Stimulated activated CD8-positive, alpha-beta memory T cell treated with anti-CD3 and anti-CD28 coated beads, Interleukin-7, amount 100 ng/mL, for 24 hours (primary cell): ENCODE results near the gene NFE2L2.
"Not testable (repeated sequence)": the region's sequence is repeated elsewhere in the genome, so short reads cannot be mapped to it uniquely, and the experiment has no call there.

Experiments used
- DNase-seq: peaks from one replicate; pipeline ENCODE4 v3.0.0-alpha.2; 2020; ENCODE audit warnings: low read depth

The NFE2L2 gene

GRCh38 chr2:177264693-177265587 is at the start of gene NFE2L2:
Gene NFE2L2, minus strand, starts transcription at chr2:177264727. Its CDS starts 151 bp downstream, at chr2:177264576.
- DNase-seq = peak; percentile 86

GRCh38 chr2:177314194-177314593 is 49.7 kb upstream of the NFE2L2 start:
- DNase-seq = no peak

GRCh38 chr2:177313162-177313781 is 48.7 kb upstream of the NFE2L2 start:
- no peak for DNase-seq

- no peak for DNase-seq
Observed at GRCh38 chr2:177312562-177312961, 48.0 kb upstream of the NFE2L2 start.

GRCh38 chr2:177309672-177310309 is 45.3 kb upstream of the NFE2L2 start:
- DNase-seq = not testable (repeated sequence)

GRCh38 chr2:177306550-177306949 is 42.0 kb upstream of the NFE2L2 start:
- DNase-seq = no peak

- DNase-seq = no peak
Observed at GRCh38 chr2:177303939-177304338, 39.4 kb upstream of the NFE2L2 start.

GRCh38 chr2:177302552-177302951 is 38.0 kb upstream of the NFE2L2 start:
- DNase-seq = no peak

GRCh38 chr2:177298191-177298590 is 33.7 kb upstream of the NFE2L2 start:
- no peak for DNase-seq

- DNase-seq = no peak
Observed at GRCh38 chr2:177296040-177296439, 31.5 kb upstream of the NFE2L2 start.

- no peak for DNase-seq
Observed at GRCh38 chr2:177295484-177295883, 31.0 kb upstream of the NFE2L2 start.

GRCh38 chr2:177291701-177292100 is 27.2 kb upstream of the NFE2L2 start:
- DNase-seq = no peak

- no peak for DNase-seq
Observed at GRCh38 chr2:177289824-177290628, 25.5 kb upstream of the NFE2L2 start.

- DNase-seq = no peak
Observed at GRCh38 chr2:177287814-177288213, 23.3 kb upstream of the NFE2L2 start.

GRCh38 chr2:177285892-177286715 is 21.6 kb upstream of the NFE2L2 start:
- no peak for DNase-seq

- no peak for DNase-seq
Observed at GRCh38 chr2:177284531-177284930, 20.0 kb upstream of the NFE2L2 start.

- DNase-seq = no peak
Observed at GRCh38 chr2:177283906-177284305, 19.4 kb upstream of the NFE2L2 start.

- no peak for DNase-seq
Observed at GRCh38 chr2:177282787-177283572, 18.5 kb upstream of the NFE2L2 start.

GRCh38 chr2:177282181-177282641 is 17.7 kb upstream of the NFE2L2 start:
- no peak for DNase-seq
